Measurements from ENCODE around the gene SAMD8. TPM values are rescaled to one million over a fixed set of nuclear protein-coding genes. Genes with fewer than 3 reads are reported as not detected.
"Not testable (repeated sequence)": the region's sequence is repeated elsewhere in the genome, so short reads cannot be mapped to it uniquely, and the experiment has no call there.

The SAMD8 gene
- total RNA-seq, 1 donor from 2014 or later: 16.5 TPM

DNA sequence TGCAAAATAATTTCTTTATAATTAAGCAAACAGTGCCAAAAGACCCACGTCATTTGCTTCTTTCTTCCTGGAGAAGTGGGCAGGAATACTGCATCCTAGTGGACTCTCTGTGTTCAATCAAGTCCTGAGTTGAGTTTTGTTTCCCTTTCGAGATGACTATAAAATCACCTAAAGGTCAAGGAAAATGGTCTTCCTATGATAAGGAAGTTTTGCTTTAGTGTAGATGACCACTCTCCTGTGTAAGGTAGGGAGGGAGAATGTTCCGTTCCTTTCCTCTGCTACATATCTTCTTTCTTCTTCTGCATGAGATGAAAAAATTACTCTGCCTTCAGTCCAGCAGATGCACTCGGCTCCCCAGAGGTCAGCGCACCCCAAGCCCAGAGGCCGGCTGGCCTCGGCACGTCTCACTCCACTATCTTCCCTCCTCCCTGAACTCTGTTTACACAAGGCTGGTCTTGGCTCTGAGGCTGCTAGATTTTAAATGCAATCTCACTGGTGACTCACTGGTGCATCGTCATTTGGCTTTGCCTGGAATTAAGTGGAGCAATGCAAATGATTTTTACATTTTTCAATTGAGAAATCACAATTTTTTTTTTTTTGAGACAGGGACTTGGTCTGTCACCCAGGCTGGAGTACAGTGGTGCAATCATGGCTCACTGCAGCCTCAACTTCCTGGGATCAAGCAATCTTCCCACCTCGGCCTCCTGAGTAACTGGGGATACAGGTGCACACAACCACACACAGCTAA lies 80.5 kb downstream of the SAMD8 start:
- H3K9me3 ChIP-seq: no peaks in the 10 kb centered on the region
- DNase-seq (ENCODE audit: low spot score in 2 of 2): peak in 1 of 2 donors; percentile 85
- peak overlapping the region in 1 of 2 donors; percentile 32 for H3K4me3 ChIP-seq
- intact Hi-C loops (cut with DNase I): no loop called here
- TF ChIP-seq, protein P1, sequence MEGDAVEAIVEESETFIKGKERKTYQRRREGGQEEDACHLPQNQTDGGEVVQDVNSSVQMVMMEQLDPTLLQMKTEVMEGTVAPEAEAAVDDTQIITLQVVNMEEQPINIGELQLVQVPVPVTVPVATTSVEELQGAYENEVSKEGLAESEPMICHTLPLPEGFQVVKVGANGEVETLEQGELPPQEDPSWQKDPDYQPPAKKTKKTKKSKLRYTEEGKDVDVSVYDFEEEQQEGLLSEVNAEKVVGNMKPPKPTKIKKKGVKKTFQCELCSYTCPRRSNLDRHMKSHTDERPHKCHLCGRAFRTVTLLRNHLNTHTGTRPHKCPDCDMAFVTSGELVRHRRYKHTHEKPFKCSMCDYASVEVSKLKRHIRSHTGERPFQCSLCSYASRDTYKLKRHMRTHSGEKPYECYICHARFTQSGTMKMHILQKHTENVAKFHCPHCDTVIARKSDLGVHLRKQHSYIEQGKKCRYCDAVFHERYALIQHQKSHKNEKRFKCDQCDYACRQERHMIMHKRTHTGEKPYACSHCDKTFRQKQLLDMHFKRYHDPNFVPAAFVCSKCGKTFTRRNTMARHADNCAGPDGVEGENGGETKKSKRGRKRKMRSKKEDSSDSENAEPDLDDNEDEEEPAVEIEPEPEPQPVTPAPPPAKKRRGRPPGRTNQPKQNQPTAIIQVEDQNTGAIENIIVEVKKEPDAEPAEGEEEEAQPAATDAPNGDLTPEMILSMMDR (IDR thresholded peaks at IDR 0.05): no peak
- H3K36me3 ChIP-seq: no peaks in the 10 kb centered on the region
- H3K27ac ChIP-seq: peak overlapping the region; percentile 43 to 53
- no peaks in the 10 kb centered on the region for H3K27me3 ChIP-seq
- peaks cover 0 to 8% of the 10 kb centered on the region in 2 donors for H3K4me1 ChIP-seq

- peak in 1 of 2 donors; percentile 22 for DNase-seq (ENCODE audit: low spot score in 2 of 2)
- H3K4me1 ChIP-seq; H3K27ac ChIP-seq; H3K9me3 ChIP-seq; intact Hi-C loops (cut with DNase I); H3K27me3 ChIP-seq; H3K36me3 ChIP-seq; H3K4me3 ChIP-seq: not testable (repeated sequence)
Observed at GRCh38 chr10:75194625-75195024, 83.2 kb downstream of the SAMD8 start.

DNA sequence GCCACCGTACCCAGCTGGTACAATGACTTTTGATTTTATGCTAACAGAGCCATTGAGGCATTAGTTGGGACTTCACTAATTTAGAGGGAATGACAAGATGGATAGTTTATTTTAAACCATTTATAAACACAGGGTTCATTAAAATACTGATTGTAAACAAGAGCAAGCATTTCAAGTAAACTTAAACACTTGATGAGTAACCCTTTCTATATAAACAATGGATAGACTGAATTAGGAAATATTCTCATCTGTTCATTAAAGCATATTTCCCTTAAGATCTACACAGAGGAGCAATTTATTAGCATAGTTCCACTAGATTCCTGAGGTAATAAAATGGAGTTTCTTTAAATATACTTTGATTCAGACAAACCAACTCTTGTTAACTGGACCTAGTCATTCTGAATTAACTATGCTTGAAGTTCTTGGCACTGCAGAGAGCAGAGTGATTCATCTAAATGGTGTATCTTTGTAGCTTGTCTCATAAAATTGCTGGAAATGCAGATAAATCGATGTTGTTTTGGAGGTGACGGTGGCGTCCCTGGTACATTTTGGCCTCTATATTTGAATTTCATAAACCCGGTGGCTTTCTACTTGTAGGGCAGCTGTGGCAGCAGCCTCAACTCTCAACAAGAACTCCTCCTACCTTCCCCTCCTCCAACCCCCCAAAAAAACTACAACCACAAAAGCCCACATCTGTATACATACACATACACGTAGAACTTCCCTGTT lies 83.7 kb downstream of the SAMD8 start:
- H3K9me3 ChIP-seq: no peaks in the 10 kb centered on the region
- no peak overlapping the region for H3K4me3 ChIP-seq
- H3K27me3 ChIP-seq: no peaks in the 10 kb centered on the region
- H3K27ac ChIP-seq: no peak overlapping the region
- no peaks in the 10 kb centered on the region for H3K36me3 ChIP-seq
- TF ChIP-seq, protein P1 (IDR thresholded peaks at IDR 0.05): no peak
- H3K4me1 ChIP-seq: peaks cover 0 to 8% of the 10 kb centered on the region in 2 donors
- peak in 1 of 2 donors; percentile 22 for DNase-seq (ENCODE audit: low spot score in 2 of 2)
- intact Hi-C loops (cut with DNase I): no loop called here

DNA sequence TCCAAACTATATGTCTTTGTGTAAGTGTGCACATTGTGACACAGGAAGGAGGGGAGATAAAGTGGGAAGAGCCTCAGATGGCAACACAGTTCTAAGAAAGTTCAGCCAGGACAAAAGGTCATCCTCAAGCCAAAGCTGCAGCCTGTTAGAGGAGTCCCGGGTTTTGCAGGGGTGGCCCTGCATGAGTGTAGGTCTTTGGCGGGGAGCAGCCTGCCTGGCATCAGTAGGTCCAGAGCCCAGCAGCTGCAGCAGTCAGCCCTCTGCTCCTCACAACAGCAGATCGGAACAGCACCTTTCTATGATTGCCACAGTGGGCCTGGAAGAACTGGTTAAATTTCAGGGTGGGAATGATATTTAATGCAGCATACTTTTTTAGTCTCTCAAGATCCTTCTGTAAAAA lies 85.6 kb downstream of the SAMD8 start:
- Histone ChIP-seq H3K27me3 (no peaks in the 10 kb centered on the region), H3K36me3 (no peaks in the 10 kb centered on the region), H3K4me3 (no peak overlapping the region), H3K27ac (no peak overlapping the region), H3K9me3 (no peaks in the 10 kb centered on the region), H3K4me1 (peaks cover 0 to 4% of the 10 kb centered on the region in 2 donors)
- no peak for DNase-seq (ENCODE audit: low spot score in 2 of 2)
- intact Hi-C loops (cut with DNase I): no loop called here
- TF ChIP-seq, protein P1 (IDR thresholded peaks at IDR 0.05): no peak

- intact Hi-C loops (cut with DNase I): no loop called here
- Histone ChIP-seq H3K27me3 (no peaks in the 10 kb centered on the region), H3K9me3 (no peaks in the 10 kb centered on the region), H3K4me3 (no peak overlapping the region), H3K4me1 (peaks cover 5 to 6% of the 10 kb centered on the region in 2 donors), H3K36me3 (no peaks in the 10 kb centered on the region), H3K27ac (no peak overlapping the region)
- TF ChIP-seq, protein P1 (IDR thresholded peaks at IDR 0.05): no peak
- DNase-seq (ENCODE audit: low spot score in 2 of 2): peak in 1 of 2 donors; percentile 28
Observed at GRCh38 chr10:75197906-75198305, 86.5 kb downstream of the SAMD8 start.

GRCh38 chr10:75199949-75200348 lies 88.5 kb downstream of the SAMD8 start:
- H3K9me3 ChIP-seq; H3K36me3 ChIP-seq; intact Hi-C loops (cut with DNase I); H3K27ac ChIP-seq; H3K4me3 ChIP-seq; H3K4me1 ChIP-seq; H3K27me3 ChIP-seq: not testable (repeated sequence)
- peak in 1 of 2 donors; percentile 15 for DNase-seq (ENCODE audit: low spot score in 2 of 2)
